Non-pigmented ciliary epithelial cell (primary cell): ENCODE data around the gene TUFT1.
"Not testable (repeated sequence)": the region's sequence is repeated elsewhere in the genome, so short reads cannot be mapped to it uniquely, and the experiment has no call there.

Experiments used
- DNase-seq: peaks from one replicate; pipeline ENCODE4 v3.0.0-alpha.2; 2010; ENCODE audit warnings: low read depth

The TUFT1 gene

GRCh38 chr1:151512801-151513625 lies 27.1 kb upstream of the TUFT1 start:
- no peak for DNase-seq

- DNase-seq: no peak
These were observed 26.4 kb upstream of the TUFT1 start for GRCh38 chr1:151513626-151514121.

- DNase-seq: no peak
These were observed 25.7 kb upstream of the TUFT1 start for GRCh38 chr1:151514366-151514765.

GRCh38 chr1:151515265-151515664 lies 24.8 kb upstream of the TUFT1 start:
- no peak for DNase-seq

GRCh38 chr1:151516031-151516511 lies 24.0 kb upstream of the TUFT1 start:
- DNase-seq: no peak

GRCh38 chr1:151518431-151518830 lies 21.7 kb upstream of the TUFT1 start:
- no peak for DNase-seq

- DNase-seq: no peak
These were observed 21.2 kb upstream of the TUFT1 start for GRCh38 chr1:151518936-151519335.

GRCh38 chr1:151519667-151520066 lies 20.4 kb upstream of the TUFT1 start:
- no peak for DNase-seq

- DNase-seq: no peak
These were observed 19.8 kb upstream of the TUFT1 start for GRCh38 chr1:151520359-151520758.

- DNase-seq: not testable (repeated sequence)
These were observed 17.7 kb upstream of the TUFT1 start for GRCh38 chr1:151522427-151522826.

- no peak for DNase-seq
These were observed 16.8 kb upstream of the TUFT1 start for GRCh38 chr1:151523326-151523725.

- DNase-seq: no peak
These were observed 15.4 kb upstream of the TUFT1 start for GRCh38 chr1:151524736-151525135.

- no peak for DNase-seq
These were observed 13.2 kb upstream of the TUFT1 start for GRCh38 chr1:151526735-151527525.

GRCh38 chr1:151529211-151529702 lies 10.9 kb upstream of the TUFT1 start:
- DNase-seq: no peak

- DNase-seq: no peak
These were observed 10.3 kb upstream of the TUFT1 start for GRCh38 chr1:151529781-151530180.

- DNase-seq: no peak
These were observed 9.6 kb upstream of the TUFT1 start for GRCh38 chr1:151530461-151530860.

- no peak for DNase-seq
These were observed 6.2 kb upstream of the TUFT1 start for GRCh38 chr1:151533870-151534269.

- no peak for DNase-seq
These were observed 5.3 kb upstream of the TUFT1 start for GRCh38 chr1:151534662-151535278.

- no peak for DNase-seq
These were observed 4.5 kb upstream of the TUFT1 start for GRCh38 chr1:151535326-151536271.

- no peak for DNase-seq
These were observed 3.6 kb upstream of the TUFT1 start for GRCh38 chr1:151536499-151536898.

- DNase-seq: peak; percentile 95
These were observed 3.0 kb upstream of the TUFT1 start for GRCh38 chr1:151537112-151537511.
